H1 (cell line): ENCODE measurements around the gene NT5DC1. TPM values are rescaled to one million over a fixed set of nuclear protein-coding genes. Genes with fewer than 3 reads are reported as not detected.

Experiments used
- POLR2A ChIP-seq, 2 experiments: IDR thresholded peaks; 1 replicate in 1 of 2; 2 replicates in 1 of 2; pipeline ENCODE4 v1.6.1; 2011; ENCODE audit warnings: low read depth in 2 of 2, low read length in 2 of 2, mild to moderate bottlenecking in 2 of 2; ENCODE audit errors: control extremely low read depth in 1 of 2
- POU5F1 ChIP-seq: IDR thresholded peaks from 2 replicates; pipeline ENCODE4 v1.6.1; 2011; ENCODE audit warnings: low read depth, mild to moderate bottlenecking, low read length, moderate library complexity
- SAP30 ChIP-seq: fragments of 300-600 bp; sonication (generic); IDR thresholded peaks from 2 replicates; pipeline ENCODE4 v1.7.1; 2012; ENCODE audit warnings: low read length, moderate library complexity, mild to moderate bottlenecking, inconsistent platforms; ENCODE audit not compliant: insufficient read depth, insufficient replicate concordance
- TEAD4 ChIP-seq: IDR thresholded peaks from 2 replicates; pipeline ENCODE4 v1.6.1; 2012; ENCODE audit warnings: low read depth, low read length, inconsistent platforms, mixed read lengths
- polyA plus RNA-seq, 7 experiments: library from polyadenylated mRNA; depleted of rRNA in 3 of 7; stranded (reverse) in 5 of 7; unstranded in 2 of 7; fragments of >200 nt in 5 of 7; fragments of 200-250 nt in 2 of 7; gene quantifications; 1 replicate in 5 of 7; 2 replicates in 1 of 7; 4 replicates in 1 of 7; pipeline versions ENCODE4 v1.2.1 to v1.2.3, GENCODE V29; 2011 to 2013; ENCODE audit warnings: missing spikeins in 2 of 7, mixed read lengths in 2 of 7
- total RNA-seq: library from RNA; stranded (reverse); fragmentation: NEBNext Ultra II Directional; extraction: Animal tissue kit (Norgen Biotek cat#: 25700); gene quantifications from 2 replicates; pipeline ENCODE4 v1.2.1, GENCODE V29; 2021

The NT5DC1 gene
- total and polyA plus RNA-seq, 2 of the 8 experiments (the other 6 are each of a cell fraction or from before 2014, with no cell fraction given), result 25.3 to 72.7 TPM

DNA sequence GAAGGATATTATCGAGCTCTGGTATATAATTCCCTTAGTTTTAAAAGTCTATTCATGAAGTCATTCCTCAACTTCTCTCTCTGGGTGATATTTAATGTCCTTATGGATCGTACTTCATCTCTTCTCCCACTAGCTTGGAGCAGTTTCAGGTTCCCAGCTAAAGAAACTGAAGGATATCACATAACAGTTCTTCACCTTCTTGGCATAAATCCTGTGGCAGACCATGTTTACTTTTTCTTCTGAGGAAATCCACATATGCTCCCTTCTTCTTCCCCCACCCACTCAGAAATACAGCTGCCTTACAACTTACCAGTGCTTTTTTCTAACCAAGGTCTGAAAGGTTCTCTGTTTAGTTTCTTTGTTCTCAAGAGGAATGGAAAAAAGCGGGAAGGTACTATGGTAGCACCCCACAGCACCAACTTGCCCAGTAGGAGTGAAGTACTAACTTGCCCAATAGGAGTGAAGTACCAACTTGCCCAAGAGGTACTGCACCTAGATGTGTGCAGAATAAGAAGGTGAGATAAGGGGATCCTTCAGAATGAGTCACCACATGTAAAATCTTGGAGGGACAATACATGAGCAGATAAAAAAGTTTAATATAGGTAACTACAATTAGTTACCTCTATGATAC, 100.1 kb downstream of the NT5DC1 start (continued):
- TF ChIP-seq POLR2A (IDR thresholded peaks at IDR 0.05; ENCODE audit: control extremely low read depth in 1 of 2, low read depth in 2 of 2, low read length in 2 of 2) (no peak), POU5F1 (no peak), TEAD4 (no peak), SAP30 (no peak)
